GM12878 (cell line): ENCODE data around the gene HMGN5. TPM values are rescaled to one million over a fixed set of nuclear protein-coding genes. Genes with fewer than 3 reads are reported as not detected.

Source experiments
- ATAC-seq: fragments of 200-7000 bp; cut with Tn5 transposase; 3 replicates; pipeline ENCODE4 v1.9.1; 2020; ENCODE audit warnings: mild to moderate bottlenecking, moderate library complexity
- BruUV-seq: library from RNA; stranded (reverse); fragments of 400-500 nt; replicated peaks from 2 replicates; lab custom pipeline; 2021; lab: Mats Ljungman, UMichigan
- CTCF ChIA-PET: fragments of 300-600 bp; sonication (Branson Sonifier 250); formaldehyde crosslinking; extraction: SDS; loops from one replicate; lab custom pipeline; 2021; ENCODE audit warnings: inconsistent platforms; lab: Yijun Ruan, JAX
- POLR2A ChIA-PET: fragments of 350-600 bp; formaldehyde crosslinking; extraction: SDS; loops from one replicate; lab custom pipeline; 2021; ENCODE audit warnings: inconsistent platforms; lab: Charles Lee
- RAD21 ChIA-PET: fragments of 300-600 bp; sonication (Branson Sonifier 250); formaldehyde crosslinking; loops from one replicate; lab custom pipeline; 2023; ENCODE audit warnings: antibody characterized with exemption; ENCODE audit not compliant: unreplicated experiment; lab: Charles Lee
- SMC1A ChIA-PET: fragments of 300-600 bp; sonication (Branson Sonifier 250); formaldehyde crosslinking; loops from one replicate; lab custom pipeline; 2023; ENCODE audit not compliant: unreplicated experiment, uncharacterized antibody; lab: Charles Lee
- DNase-seq: peaks from one replicate; pipeline ENCODE4 v3.0.0-alpha.2; 2011; ENCODE audit warnings: low read depth, low spot score
- FAIRE-seq: peaks from 3 replicates; lab custom pipeline; 2011; peaks lifted over from hg19 to GRCh38; lab: Jason Lieb, UNC
- H2AFZ ChIP-seq: 2 replicates; pipeline ENCODE4 v1.6.0; 2011; ENCODE audit warnings: low read depth, low read length, control low read depth; ENCODE audit not compliant: control insufficient read depth
- H3K27ac ChIP-seq: 2 replicates; pipeline ENCODE4 v1.5.1; 2011; ENCODE audit warnings: control low read depth; ENCODE audit not compliant: control insufficient read depth, insufficient read depth
- H3K27me3 ChIP-seq, 2 experiments: replicated peaks in 1 of 2; 2 replicates each; pipeline versions ENCODE4 v1.6.0 to v1.6.1; 2011; ENCODE audit warnings: low read length in 1 of 2; ENCODE audit not compliant: control insufficient read depth in 2 of 2, insufficient read depth in 2 of 2
- H3K36me3 ChIP-seq, 2 experiments: 2 replicates each; pipeline ENCODE4 v1.5.1; 2011; ENCODE audit warnings: low read length in 1 of 2; ENCODE audit not compliant: control insufficient read depth in 2 of 2, insufficient read depth in 2 of 2
- H3K4me1 ChIP-seq: 2 replicates; pipeline ENCODE4 v1.6.1; 2011; ENCODE audit warnings: mild to moderate bottlenecking, low read length, moderate library complexity, mixed read lengths; ENCODE audit not compliant: control insufficient read depth, insufficient read depth
- H3K4me2 ChIP-seq: 2 replicates; pipeline ENCODE4 v1.6.0; 2011; ENCODE audit warnings: control low read depth; ENCODE audit not compliant: control insufficient read depth, insufficient read depth
- H3K4me3 ChIP-seq: fragments of 200-600 bp; sonication (generic); 2 replicates; pipeline ENCODE4 v1.5.1; 2016
- H3K79me2 ChIP-seq: 2 replicates; pipeline ENCODE4 v1.6.0; 2011; ENCODE audit warnings: low read length; ENCODE audit not compliant: control insufficient read depth, insufficient read depth
- H3K9ac ChIP-seq: 2 replicates; pipeline ENCODE4 v1.8.0; 2011; ENCODE audit warnings: low read length, control low read depth, mixed read lengths; ENCODE audit not compliant: control insufficient read depth, insufficient read depth
- H3K9me3 ChIP-seq: replicated peaks from 3 replicates; pipeline ENCODE4 v1.5.1; 2011; ENCODE audit warnings: mild to moderate bottlenecking, low read length; ENCODE audit not compliant: control insufficient read depth, insufficient read depth
- H4K20me1 ChIP-seq: 2 replicates; pipeline ENCODE4 v1.6.0; 2011; ENCODE audit not compliant: control insufficient read depth, insufficient read depth
- ASH2L ChIP-seq: fragments of 300-600, 200-600 bp; sonication (generic); IDR thresholded peaks from 2 replicates; pipeline ENCODE4 v1.6.1; 2017; ENCODE audit warnings: low read depth, mild to moderate bottlenecking, borderline replicate concordance
- DPF2 ChIP-seq: fragments of 450-650 bp; IDR thresholded peaks from 2 replicates; pipeline ENCODE4 v1.6.1; 2017; ENCODE audit warnings: mild to moderate bottlenecking
- ETV6 ChIP-seq, 2 experiments: fragments of 450-650 bp in 1 of 2; IDR thresholded peaks in 1 of 2; conservative IDR thresholded peaks in 1 of 2; 2 replicates each; pipeline ENCODE4 v1.6.1; 2014; ENCODE audit warnings: antibody characterized with exemption in 1 of 2, borderline replicate concordance in 1 of 2, low read depth in 1 of 2, mild to moderate bottlenecking in 1 of 2, moderate library complexity in 1 of 2
- HCFC1 ChIP-seq: fragments of 150-350 bp; IDR thresholded peaks from 2 replicates; pipeline ENCODE4 v1.6.1; 2014; ENCODE audit warnings: low read length
- IRF5 ChIP-seq: fragments of 450-650 bp; IDR thresholded peaks from 2 replicates; pipeline ENCODE4 v1.6.1; 2017; ENCODE audit warnings: borderline replicate concordance
- MEF2A ChIP-seq: IDR thresholded peaks from 2 replicates; pipeline ENCODE4 v1.6.1; 2011; ENCODE audit warnings: low read depth, mild to moderate bottlenecking, low read length, moderate library complexity; ENCODE audit not compliant: insufficient read depth
- MEF2B ChIP-seq: fragments of 450-650 bp; IDR thresholded peaks from 2 replicates; pipeline ENCODE4 v1.6.1; 2018; ENCODE audit warnings: mild to moderate bottlenecking, moderate library complexity; ENCODE audit not compliant: partially characterized antibody, poor library complexity, severe bottlenecking
- MTA2 ChIP-seq: fragments of 450-650 bp; IDR thresholded peaks from 2 replicates; pipeline ENCODE4 v1.6.1; 2016; ENCODE audit warnings: low read depth, mild to moderate bottlenecking, moderate library complexity
- NRF1 ChIP-seq: conservative IDR thresholded peaks from 2 replicates; pipeline ENCODE4 v1.6.1; 2011; ENCODE audit warnings: mild to moderate bottlenecking, low read depth, low read length, improper control_type of control experiment
- RFX5 ChIP-seq: IDR thresholded peaks from 2 replicates; pipeline ENCODE4 v1.6.1; 2011; ENCODE audit warnings: low read depth, low read length, improper control_type of control experiment
- SP1 ChIP-seq: IDR thresholded peaks from one replicate; pipeline ENCODE4 v1.6.1; 2011; ENCODE audit warnings: low read depth, low read length
- SREBF1 ChIP-seq: IDR thresholded peaks from 2 replicates; pipeline ENCODE4 v1.6.1; 2012; ENCODE audit warnings: mild to moderate bottlenecking, low read length
- TBL1XR1 ChIP-seq: IDR thresholded peaks from 2 replicates; pipeline ENCODE4 v1.6.1; 2012; ENCODE audit warnings: low read depth, low read length, improper control_type of control experiment
- TCF12 ChIP-seq: IDR thresholded peaks from 2 replicates; pipeline ENCODE4 v1.6.1; 2011; ENCODE audit warnings: low read depth, mild to moderate bottlenecking, low read length
- WGBS: methylation state at CpG from one replicate; pipeline ENCODE4 v1.1.6; 2016; ENCODE audit warnings: low lambda C conversion rate; ENCODE audit not compliant: insufficient replicate concordance, insufficient coverage; ENCODE audit errors: missing lambda C conversion rate; 5-methylcytosine and 5-hydroxymethylcytosine counted together
- in situ Hi-C: fragments of 300-500 bp; cut with MboI; formaldehyde crosslinking; loops from 9 replicates; pipeline ENCODE4 v1.14.3; 2018; ENCODE audit warnings: mixed read lengths
- intact Hi-C: fragments of 100-400 bp; cut with micrococcal nuclease; formaldehyde crosslinking; loops from one replicate; pipeline ENCODE4 v1.14.2; 2022; ENCODE audit not compliant: unreplicated experiment
- polyA plus RNA-seq, 11 experiments: library from polyadenylated mRNA; depleted of rRNA in 4 of 11; unstranded in 6 of 11; stranded (reverse) in 5 of 11; fragments of >200 nt; fragmentation: Nextera tagmentation in 4 of 11; fragmentation: Illumina TruSeq in 1 of 11; extraction: Ambion mirVana in 4 of 11; extraction: Trizol in 1 of 11; gene quantifications; 1 replicate in 1 of 11; 2 replicates in 10 of 11; pipeline versions ENCODE4 v1.2.1 to v1.2.3, GENCODE V29; 2011 to 2016; ENCODE audit warnings: inconsistent platforms in 2 of 11, missing spikeins in 2 of 11, low read depth in 1 of 11
- total RNA-seq, 4 experiments: library from RNA; depleted of rRNA in 3 of 4; stranded (reverse); fragments of >200 nt in 3 of 4; fragmentation: Illumina TruSeq in 1 of 4; extraction: Trizol in 1 of 4; gene quantifications; 2 replicates each; pipeline versions ENCODE4 v1.2.1 to v1.2.3, GENCODE V29; 2013 to 2021
- TF ChIP-seq, protein P1 (sequence below): fragments of 450-650 bp; IDR thresholded peaks from 2 replicates; pipeline ENCODE4 v1.6.1; 2016; ENCODE audit warnings: mild to moderate bottlenecking
- TF ChIP-seq, protein P2 (sequence below): fragments of 450-650 bp; IDR thresholded peaks from 2 replicates; pipeline ENCODE4 v1.6.1; 2017; ENCODE audit warnings: mild to moderate bottlenecking, moderate library complexity

The HMGN5 gene
- total and polyA plus RNA-seq, 10 of the 15 experiments (the other 5 are each of a cell fraction or from before 2014, with no cell fraction given) = 3.5 to 93.6 (median 29.7) TPM

DNA sequence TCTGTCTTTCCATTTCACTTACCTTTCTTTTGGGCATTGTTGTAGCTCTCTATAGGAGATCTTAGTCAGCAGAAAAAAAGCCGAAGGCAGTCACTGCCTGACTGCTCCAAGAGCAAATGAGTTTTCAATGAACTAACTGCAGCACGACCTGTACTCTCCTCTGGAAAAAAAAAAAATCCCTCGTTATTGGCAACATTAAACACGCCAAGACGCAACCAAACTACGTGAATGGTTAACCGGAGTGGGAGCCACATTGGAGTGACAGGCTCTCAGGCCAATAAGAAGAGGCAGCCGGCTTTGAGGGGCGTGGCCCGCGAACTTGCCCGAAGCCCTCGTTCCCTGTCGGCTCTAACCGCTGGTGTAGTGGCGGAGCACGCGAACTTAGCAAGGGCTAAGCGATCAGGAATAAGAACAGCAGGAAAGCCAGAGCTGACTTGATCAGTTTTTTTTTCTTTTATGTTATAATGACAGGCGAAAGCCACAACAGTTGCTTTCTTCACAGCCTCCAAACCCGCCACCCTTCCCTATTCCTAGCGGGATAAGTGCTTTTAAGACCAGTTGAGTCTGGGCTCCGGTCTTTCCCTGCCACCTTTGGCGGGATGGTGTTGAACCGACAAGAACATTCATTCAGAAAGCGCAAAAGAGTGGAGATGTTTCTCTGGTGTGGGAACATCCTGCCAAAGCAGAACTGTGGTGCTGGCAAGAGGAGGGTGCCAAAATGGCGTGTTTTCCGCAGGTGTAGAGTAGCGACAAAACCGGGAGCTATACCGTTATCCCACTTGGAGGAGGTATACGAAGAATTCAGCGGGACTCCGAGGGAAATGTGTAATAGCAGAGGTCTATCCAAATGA, 80.0 kb downstream of the HMGN5 start:
- H3K79me2 ChIP-seq = no peaks in the 10 kb centered on the region; the same call in none of the 2 replicates
- peak overlapping the region; percentile 69 for H3K4me3 ChIP-seq
- ChIA-PET POLR2A (interaction anchor here (0.7 to 1.7 kb wide), 4 partner anchors 28 to 313 kb away, joined by 3 to 9 read pairs (median 5); partner anchors contain the start of genes BRWD3, HMGN5 and SH3BGRL), RAD21 (interaction anchor here (1.2 to 1.9 kb wide), 4 partner anchors 81 to 315 kb away, joined by 4 to 11 read pairs (median 6); partner anchors contain the start of genes BRWD3, HMGN5 and SH3BGRL), CTCF (interaction anchor here (0.5 to 2.4 kb wide), 8 partner anchors 50 to 245 kb away, joined by 3 to 13 read pairs (median 3); partner anchors contain the start of genes HMGN5 and SH3BGRL), SMC1A (interaction anchor here (1.2 to 2.2 kb wide), 2 partner anchors 73 to 245 kb away, joined by 3 to 10 read pairs; no protein-coding TSS in a partner anchor)
- in situ Hi-C loops = loop anchor here (5.0 kb wide), 1 partner anchor 309 kb away; no protein-coding TSS in a partner anchor
- no TSS peak for BruUV-seq
- DNase-seq (peak; percentile 76), ATAC-seq (peak; percentile 96), FAIRE-seq (peak; percentile 18)
- no peaks in the 10 kb centered on the region for H3K36me3 ChIP-seq
- no peaks in the 10 kb centered on the region for H3K9me3 ChIP-seq
- no peaks in the 10 kb centered on the region for H3K27me3 ChIP-seq
- intact Hi-C loops = loop anchor here (2.0 kb wide), 3 partner anchors 81 to 313 kb away; partner anchors contain the start of genes BRWD3 and SH3BGRL
- H4K20me1 ChIP-seq = no peaks in the 10 kb centered on the region
- peak overlapping the region; percentile 87 for H3K4me2 ChIP-seq
- H3K4me1 ChIP-seq = no peaks in the 10 kb centered on the region
- 29% methylated on average over 34 of the region's 34 CpGs for WGBS
- peak overlapping the region; percentile 73 for H2AFZ ChIP-seq
- H3K9ac ChIP-seq = peak overlapping the region; percentile 49
- H3K27ac ChIP-seq = peak overlapping the region; percentile 38
- TF ChIP-seq, protein P1, sequence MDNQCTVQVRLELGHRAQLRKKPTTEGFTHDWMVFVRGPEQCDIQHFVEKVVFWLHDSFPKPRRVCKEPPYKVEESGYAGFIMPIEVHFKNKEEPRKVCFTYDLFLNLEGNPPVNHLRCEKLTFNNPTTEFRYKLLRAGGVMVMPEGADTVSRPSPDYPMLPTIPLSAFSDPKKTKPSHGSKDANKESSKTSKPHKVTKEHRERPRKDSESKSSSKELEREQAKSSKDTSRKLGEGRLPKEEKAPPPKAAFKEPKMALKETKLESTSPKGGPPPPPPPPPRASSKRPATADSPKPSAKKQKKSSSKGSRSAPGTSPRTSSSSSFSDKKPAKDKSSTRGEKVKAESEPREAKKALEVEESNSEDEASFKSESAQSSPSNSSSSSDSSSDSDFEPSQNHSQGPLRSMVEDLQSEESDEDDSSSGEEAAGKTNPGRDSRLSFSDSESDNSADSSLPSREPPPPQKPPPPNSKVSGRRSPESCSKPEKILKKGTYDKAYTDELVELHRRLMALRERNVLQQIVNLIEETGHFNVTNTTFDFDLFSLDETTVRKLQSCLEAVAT = no peak
- no peak for TF ChIP-seq MTA2
- no peak for TF ChIP-seq TCF12
- no peak for TF ChIP-seq IRF5
- TF ChIP-seq, protein P2, sequence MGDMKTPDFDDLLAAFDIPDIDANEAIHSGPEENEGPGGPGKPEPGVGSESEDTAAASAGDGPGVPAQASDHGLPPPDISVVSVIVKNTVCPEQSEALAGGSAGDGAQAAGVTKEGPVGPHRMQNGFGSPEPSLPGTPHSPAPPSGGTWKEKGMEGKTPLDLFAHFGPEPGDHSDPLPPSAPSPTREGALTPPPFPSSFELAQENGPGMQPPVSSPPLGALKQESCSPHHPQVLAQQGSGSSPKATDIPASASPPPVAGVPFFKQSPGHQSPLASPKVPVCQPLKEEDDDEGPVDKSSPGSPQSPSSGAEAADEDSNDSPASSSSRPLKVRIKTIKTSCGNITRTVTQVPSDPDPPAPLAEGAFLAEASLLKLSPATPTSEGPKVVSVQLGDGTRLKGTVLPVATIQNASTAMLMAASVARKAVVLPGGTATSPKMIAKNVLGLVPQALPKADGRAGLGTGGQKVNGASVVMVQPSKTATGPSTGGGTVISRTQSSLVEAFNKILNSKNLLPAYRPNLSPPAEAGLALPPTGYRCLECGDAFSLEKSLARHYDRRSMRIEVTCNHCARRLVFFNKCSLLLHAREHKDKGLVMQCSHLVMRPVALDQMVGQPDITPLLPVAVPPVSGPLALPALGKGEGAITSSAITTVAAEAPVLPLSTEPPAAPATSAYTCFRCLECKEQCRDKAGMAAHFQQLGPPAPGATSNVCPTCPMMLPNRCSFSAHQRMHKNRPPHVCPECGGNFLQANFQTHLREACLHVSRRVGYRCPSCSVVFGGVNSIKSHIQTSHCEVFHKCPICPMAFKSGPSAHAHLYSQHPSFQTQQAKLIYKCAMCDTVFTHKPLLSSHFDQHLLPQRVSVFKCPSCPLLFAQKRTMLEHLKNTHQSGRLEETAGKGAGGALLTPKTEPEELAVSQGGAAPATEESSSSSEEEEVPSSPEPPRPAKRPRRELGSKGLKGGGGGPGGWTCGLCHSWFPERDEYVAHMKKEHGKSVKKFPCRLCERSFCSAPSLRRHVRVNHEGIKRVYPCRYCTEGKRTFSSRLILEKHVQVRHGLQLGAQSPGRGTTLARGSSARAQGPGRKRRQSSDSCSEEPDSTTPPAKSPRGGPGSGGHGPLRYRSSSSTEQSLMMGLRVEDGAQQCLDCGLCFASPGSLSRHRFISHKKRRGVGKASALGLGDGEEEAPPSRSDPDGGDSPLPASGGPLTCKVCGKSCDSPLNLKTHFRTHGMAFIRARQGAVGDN = no peak
- TF ChIP-seq SREBF1 = no peak
- TF ChIP-seq HCFC1 = no peak
- TF ChIP-seq MEF2A = no peak
- no peak for TF ChIP-seq TBL1XR1
- TF ChIP-seq DPF2 = peak; percentile 85
- TF ChIP-seq RFX5 = 0 out of 2 replicates have a peak, but pooled peaks have one; percentile 13
- TF ChIP-seq ASH2L = no peak
- TF ChIP-seq ETV6 (conservative IDR thresholded peaks at IDR 0.05 in 1 of 2, IDR thresholded peaks at IDR 0.05 in 1 of 2; ENCODE audit: borderline replicate concordance in 1 of 2, low read depth in 1 of 2) = no peak
- no peak for TF ChIP-seq MEF2B
- no peak for TF ChIP-seq NRF1
- peak; percentile 91 for TF ChIP-seq SP1
